ENCODE measurements around the gene KRTAP10-5.

GRCh38 chr21:44566403-44566802 lies 14.0 kb downstream of the KRTAP10-5 start:
- no peak for TF ChIP-seq CTCF (IDR thresholded peaks at IDR 0.05)
- no peak for TF ChIP-seq POLR2A (IDR thresholded peaks at IDR 0.05)

Data from right lobe of liver (tissue), 4 donors.